H7 (cell line): ENCODE data around the gene PEMT. TPM values are rescaled to one million over a fixed set of nuclear protein-coding genes. Genes with fewer than 3 reads are reported as not detected.

ENCODE experiments used
- DNase-seq: peaks from one replicate; pipeline ENCODE4 v3.0.0; 2012
- H3K27me3 ChIP-seq: 2 replicates; pipeline ENCODE4 v1.6.0; 2011; ENCODE audit warnings: mild to moderate bottlenecking, low read length; ENCODE audit not compliant: control insufficient read depth, insufficient read depth
- H3K36me3 ChIP-seq: replicated peaks from 2 replicates; pipeline ENCODE4 v1.5.1; 2011; ENCODE audit warnings: low read length; ENCODE audit not compliant: control insufficient read depth, insufficient read depth
- H3K4me3 ChIP-seq: 2 replicates; pipeline ENCODE4 v1.5.1; 2011; ENCODE audit warnings: low read depth, mild to moderate bottlenecking, control low read depth, low read length, moderate library complexity; ENCODE audit not compliant: insufficient read depth
- total RNA-seq: library from RNA; depleted of rRNA; stranded (reverse); fragments of >200 nt; shearing (Covaris generic); gene quantifications from 2 replicates; pipeline ENCODE4 v1.2.3, GENCODE V29; 2014

The PEMT gene
- total RNA-seq, 1 experiment from 2014 or later, result 99.1 TPM

DNA sequence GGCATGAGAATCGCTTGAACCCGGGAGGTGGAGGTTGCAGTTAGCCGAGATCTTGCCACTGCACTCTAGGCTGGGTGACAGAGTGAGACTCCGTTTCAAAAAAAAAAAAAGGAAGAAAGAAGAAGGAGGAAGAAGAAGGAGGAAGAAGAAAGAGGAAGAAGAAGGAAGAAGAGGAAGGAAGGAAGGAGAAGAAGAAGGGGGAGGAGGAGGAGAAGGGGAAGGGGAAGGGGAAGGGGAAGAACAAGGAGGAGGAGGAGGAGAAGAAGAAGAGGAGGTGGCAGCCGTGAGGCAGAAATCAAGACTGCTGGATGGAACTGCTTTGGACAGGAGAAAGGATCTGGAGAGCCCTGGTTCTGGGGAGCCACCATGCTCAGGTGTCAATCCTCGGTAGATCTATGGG is 29.7 kb upstream of the PEMT start:
- Histone ChIP-seq H3K4me3 (no peak overlapping the region), H3K27me3 (no peaks in the 10 kb centered on the region), H3K36me3 (no peaks in the 10 kb centered on the region)
- DNase-seq, result no peak

DNA sequence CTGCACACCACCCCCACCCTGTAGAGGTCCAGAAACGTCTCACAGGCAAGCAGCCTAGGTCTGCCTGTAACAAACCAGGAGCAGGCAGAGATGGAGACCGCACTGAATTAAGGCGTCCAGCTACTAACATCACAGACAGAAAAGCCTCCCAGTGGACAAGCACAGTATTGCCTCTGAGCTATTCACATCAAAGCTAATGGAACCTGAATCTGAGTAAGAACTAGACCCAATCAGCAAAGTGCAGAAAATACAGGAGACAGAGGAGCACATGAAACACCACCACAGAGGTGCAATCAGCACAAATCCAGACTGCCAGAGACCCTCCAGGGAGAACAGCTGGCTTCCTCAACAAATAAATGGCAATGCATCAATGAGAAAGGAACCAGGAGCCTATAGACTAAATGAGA is 22.2 kb upstream of the PEMT start:
- Histone ChIP-seq H3K27me3 (no peaks in the 10 kb centered on the region), H3K4me3 (no peak overlapping the region), H3K36me3 (no peaks in the 10 kb centered on the region)
- DNase-seq, result peak; percentile 66

DNA sequence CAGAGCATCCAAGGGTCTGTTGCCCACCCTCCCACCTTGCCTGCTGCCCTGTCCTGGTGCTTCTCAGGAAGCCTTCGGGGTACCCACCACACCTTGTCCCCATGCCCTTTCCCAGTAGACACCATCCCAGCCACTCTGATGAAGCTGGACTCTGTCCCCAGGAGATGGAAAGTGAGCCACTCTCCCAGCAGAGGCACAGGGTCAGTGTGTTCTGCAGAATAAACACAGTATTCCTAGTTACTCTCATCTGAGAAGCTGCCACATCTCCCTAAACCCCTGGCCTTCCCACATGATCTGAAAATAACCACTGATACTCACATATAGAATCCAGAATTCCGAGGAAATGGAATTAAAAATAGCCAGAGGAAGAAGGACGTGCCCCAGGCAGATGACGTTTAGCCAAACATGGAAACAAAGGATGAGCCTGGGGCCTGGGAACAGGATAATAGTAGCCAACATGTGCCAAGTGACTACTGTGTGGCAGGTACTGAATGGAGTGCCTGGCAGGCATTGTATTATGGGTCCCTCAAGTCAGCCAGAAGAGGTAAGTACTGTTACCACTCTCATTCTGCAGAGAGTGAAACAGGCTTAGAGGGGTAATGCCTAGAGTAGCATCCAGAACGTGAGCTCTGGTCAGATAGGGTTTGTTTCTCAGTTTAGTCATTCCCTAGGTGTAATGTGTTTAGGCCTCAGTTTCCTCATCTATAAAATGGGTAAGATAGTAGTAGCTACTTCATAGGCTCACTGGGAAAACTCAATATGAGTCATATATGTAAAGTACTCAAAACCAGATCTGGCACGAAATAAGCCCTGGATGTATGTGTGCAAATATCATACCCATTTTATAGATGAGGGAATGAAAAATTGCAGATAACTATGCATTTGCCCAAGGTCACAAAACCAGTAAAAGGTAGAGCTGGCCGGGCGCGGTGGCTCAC is 20.8 kb upstream of the PEMT start:
- Histone ChIP-seq H3K36me3 (no peaks in the 10 kb centered on the region), H3K27me3 (no peaks in the 10 kb centered on the region), H3K4me3 (no peak overlapping the region)
- DNase-seq, result no peak

DNA sequence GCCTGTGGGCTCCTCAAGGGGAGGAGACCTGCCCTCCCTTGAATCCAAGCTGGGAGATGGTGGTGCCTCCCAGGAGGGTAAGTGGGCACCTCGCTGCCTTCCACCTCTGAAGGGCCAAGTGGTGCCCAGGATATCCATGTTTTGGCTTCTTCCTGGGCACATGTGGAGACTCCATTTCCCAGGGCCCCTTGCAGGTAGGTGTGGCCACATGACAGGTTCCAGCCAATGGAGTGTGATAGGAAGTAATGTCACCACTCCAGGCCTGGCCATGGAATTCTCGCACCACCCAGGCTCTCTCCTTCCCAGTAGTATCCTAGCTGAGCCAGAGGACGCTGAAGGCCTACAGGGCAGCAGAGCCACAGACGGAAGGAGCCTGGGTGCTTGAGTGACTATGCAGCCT is 17.6 kb upstream of the PEMT start:
- H3K4me3 ChIP-seq, result no peak overlapping the region
- DNase-seq, result no peak
- no peaks in the 10 kb centered on the region for H3K36me3 ChIP-seq
- peaks cover 2% of the 10 kb centered on the region; the same call in 1 of the 2 replicates for H3K27me3 ChIP-seq

DNA sequence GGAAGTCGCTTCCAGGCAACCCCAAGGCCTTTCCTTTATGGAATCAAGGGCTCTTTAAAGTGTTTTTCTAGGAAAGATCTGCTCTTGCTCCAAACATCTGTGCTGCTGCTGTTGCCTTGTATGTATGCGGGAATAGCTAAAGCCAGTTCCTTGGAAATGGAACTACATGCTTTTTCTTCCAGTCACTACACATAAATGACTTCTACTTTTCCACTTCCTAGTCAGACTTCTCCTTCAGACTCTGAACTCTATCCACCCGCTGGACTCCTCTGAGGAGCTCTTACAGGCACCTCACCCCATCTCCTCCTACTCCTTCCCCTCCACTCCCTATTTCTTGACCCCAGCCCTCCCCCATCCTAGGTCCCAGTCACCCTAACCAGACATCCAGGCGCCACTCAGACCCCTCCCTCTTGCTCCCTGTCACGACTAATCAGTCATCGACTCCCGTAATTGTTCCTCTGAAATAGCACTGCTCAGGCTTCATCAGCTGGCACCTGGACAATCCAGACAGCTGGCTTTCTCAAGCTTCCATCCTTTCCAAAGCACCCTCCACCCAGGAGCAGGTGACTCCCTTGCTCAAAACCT is 15.0 kb upstream of the PEMT start:
- H3K4me3 ChIP-seq, result no peak overlapping the region
- peaks cover 2% of the 10 kb centered on the region; the same call in 1 of the 2 replicates for H3K27me3 ChIP-seq
- DNase-seq, result no peak
- no peaks in the 10 kb centered on the region for H3K36me3 ChIP-seq

DNA sequence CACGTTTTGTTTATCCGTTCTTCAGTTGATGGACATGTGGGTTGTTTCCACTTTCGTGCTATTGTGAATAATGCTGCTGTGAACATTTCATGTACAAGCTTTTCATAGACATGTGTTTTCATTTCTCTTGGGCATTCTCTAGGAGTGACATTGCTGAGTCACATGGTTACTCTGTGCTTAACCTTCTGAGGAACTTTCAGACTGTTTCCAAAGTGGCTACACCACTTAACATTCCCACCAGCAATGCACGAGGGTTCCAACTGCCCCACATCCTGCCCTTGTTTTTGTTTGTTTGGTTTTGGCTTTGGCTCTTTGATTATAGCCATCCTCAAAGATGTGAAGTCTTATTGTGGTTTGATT is 14.2 kb upstream of the PEMT start:
- H3K4me3 ChIP-seq, result no peak overlapping the region
- peaks cover 2% of the 10 kb centered on the region; the same call in 1 of the 2 replicates for H3K27me3 ChIP-seq
- DNase-seq, result no peak
- no peaks in the 10 kb centered on the region for H3K36me3 ChIP-seq

DNA sequence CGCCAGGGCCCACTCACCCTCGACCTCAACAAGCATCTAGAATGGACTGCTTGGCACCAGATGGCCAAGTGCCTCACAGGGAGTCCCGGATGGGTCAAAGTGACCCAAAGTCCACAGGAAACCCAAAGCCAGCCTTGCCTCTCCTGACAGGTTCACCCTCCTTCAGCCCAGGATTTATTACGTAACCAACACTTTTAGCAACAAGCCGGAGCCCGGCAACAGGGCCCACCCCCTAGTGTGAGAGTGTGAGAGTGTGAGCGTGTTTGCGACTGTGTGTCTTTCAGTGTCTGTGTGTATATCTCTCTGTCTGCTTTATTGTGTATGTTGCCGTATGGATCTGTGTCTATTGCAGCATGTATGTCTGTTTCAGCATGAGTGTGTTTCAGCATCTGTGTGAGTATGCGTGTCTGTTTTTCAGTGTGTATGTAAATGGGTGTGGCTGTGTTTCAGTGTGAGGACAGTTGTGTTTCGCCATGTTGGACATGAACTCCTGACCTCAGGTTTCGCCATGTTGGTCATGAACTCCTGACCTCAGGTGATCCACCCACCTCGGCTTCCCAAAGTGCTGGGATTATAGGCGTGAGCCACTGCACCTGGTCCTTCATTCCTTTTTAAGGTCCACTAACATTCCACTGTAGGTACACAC is 13.7 kb upstream of the PEMT start:
- H3K27me3 ChIP-seq, result peaks cover 2% of the 10 kb centered on the region; the same call in 1 of the 2 replicates
- H3K4me3 ChIP-seq, result no peak overlapping the region
- no peaks in the 10 kb centered on the region for H3K36me3 ChIP-seq
- DNase-seq, result no peak

DNA sequence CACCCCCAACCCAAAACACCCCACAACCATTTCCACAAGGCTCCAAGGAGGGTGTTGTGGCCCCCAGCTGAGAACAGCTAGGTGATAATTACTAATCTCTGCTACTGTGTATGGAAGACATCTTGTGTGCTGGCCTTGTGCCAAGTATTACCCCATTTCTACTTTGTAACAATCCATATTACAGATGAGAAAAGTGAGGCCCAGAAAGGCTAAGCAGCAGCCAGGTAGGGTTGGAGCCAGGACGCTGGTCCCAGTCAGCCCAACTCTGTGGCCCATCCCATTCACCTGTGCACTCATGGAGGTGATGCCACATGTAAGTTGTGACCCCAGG is 12.4 kb upstream of the PEMT start:
- no peak for DNase-seq
- Histone ChIP-seq H3K27me3 (peaks cover 2% of the 10 kb centered on the region; the same call in 1 of the 2 replicates), H3K36me3 (no peaks in the 10 kb centered on the region), H3K4me3 (no peak overlapping the region)

DNA sequence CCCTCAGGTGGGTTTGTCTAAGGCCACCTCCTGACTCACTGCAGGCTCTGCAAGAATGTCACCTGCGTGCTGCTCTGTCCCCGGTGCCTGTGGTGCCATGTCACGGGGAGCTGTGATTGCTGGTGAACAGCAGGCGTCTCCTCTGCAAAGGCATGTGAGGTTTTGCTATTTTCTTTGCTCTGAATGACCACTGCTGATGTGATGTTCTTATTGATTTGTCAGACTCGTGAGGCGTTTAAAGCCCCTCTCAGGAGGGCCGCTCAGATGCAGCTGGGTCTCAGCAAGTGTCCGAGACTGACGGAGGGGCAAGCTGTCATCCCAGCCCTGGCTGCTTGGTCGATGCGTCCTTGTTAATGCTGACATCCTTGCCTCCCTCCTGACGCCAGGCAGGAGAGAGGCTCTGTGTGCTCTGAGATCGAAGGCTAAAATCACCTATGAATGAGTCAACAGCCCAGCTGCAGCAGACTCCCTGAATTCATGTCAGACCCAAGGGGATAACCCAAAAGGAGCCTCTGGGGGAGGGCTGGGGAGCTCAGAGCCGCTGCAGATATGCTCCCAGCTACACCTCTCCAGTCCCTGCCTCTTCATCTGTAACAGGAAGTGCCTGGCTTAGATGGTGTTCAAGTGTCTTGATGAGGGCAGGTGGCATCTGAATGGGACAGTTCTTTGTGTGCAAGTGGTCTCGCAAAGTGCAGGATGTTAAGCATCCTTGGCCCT is 11.8 kb upstream of the PEMT start:
- Histone ChIP-seq H3K27me3 (peaks cover 2% of the 10 kb centered on the region; the same call in 1 of the 2 replicates), H3K4me3 (no peak overlapping the region), H3K36me3 (no peaks in the 10 kb centered on the region)
- no peak for DNase-seq

DNA sequence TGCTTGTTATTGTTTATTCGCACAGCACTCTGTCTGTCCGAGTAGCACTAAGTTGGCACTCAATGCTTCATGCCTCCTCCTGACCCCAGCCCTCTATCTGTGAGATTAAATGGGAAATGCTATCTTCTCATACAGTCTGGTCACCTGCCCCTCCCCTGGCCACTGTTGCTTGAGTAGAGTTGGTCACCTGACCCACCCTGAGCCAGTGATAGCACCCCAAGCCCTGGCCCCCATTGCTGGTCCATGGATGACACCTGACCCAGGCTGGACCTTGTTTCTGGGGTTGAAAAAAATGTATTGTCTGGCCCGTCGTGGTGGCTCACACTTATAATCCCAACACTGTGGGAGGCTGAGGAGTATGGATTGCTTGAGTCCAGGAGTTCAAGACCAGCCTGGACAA is 8.5 kb upstream of the PEMT start:
- Histone ChIP-seq H3K27me3 (peaks cover 1% of the 10 kb centered on the region; the same call in 1 of the 2 replicates), H3K36me3 (no peaks in the 10 kb centered on the region), H3K4me3 (no peak overlapping the region)
- no peak for DNase-seq

DNA sequence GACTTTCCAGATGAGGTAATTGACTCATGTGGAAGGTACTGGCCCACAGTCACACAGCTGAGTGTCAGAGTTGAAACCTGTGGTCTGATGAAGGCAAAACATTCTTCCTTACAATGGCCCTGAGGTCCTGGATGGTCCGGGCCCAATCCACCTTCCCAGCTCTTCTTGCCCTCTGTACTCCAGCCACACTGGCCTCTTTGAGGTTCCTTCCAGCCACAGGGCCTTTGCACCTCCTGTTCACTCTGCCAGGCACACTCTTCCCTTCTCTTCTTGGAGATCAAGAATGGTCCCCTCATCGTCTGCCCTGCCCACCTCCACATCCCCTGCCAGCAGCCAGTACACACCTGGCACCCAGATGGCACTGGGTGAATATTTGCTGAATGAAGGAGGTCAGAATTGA is 6.5 kb upstream of the PEMT start:
- H3K4me3 ChIP-seq, result no peak overlapping the region
- no peaks in the 10 kb centered on the region for H3K27me3 ChIP-seq
- no peaks in the 10 kb centered on the region for H3K36me3 ChIP-seq
- no peak for DNase-seq

DNA sequence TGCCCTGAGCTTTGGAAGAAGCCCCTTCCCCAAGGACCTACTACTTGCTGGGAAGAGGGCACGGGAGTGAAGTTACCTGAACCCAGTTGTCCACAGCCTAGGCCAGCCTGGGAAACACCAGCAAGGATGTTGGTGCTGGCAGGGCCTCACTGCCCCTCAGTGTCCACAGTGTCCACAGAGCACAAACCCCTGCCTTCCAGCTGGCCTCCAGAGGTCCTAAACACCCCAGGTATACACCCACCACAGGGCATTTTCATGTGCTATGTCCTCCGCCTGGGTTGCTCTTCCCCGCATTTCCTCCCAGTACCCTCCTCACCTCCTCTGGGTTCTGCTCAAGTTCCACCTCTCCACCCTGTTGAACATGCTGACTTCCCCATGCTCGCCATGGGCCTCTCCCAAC is 4.2 kb upstream of the PEMT start:
- H3K27me3 ChIP-seq, result no peaks in the 10 kb centered on the region
- no peak for DNase-seq
- H3K36me3 ChIP-seq, result no peaks in the 10 kb centered on the region
- no peak overlapping the region for H3K4me3 ChIP-seq

DNA sequence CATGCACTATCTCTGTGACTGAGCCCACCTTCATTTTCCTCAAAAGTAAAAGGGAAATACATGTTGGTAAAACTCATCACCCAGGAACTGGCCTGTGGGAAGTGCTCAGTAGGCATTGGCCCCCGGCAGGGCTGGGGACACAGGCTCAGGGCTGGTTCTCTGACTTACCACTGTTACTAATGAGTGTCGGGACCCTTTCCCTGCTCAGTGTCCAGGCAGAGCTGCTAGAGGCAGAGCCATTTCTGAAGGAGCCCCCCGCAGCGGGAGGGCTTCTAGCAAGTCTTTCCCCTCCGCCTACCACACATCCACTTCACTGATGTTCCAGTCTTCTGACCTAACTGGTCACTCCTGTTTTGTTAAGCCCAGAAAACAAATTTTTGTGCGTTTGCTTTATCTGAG is 1.7 kb upstream of the PEMT start:
- Histone ChIP-seq H3K27me3 (no peaks in the 10 kb centered on the region), H3K36me3 (no peaks in the 10 kb centered on the region), H3K4me3 (no peak overlapping the region)
- no peak for DNase-seq

DNA sequence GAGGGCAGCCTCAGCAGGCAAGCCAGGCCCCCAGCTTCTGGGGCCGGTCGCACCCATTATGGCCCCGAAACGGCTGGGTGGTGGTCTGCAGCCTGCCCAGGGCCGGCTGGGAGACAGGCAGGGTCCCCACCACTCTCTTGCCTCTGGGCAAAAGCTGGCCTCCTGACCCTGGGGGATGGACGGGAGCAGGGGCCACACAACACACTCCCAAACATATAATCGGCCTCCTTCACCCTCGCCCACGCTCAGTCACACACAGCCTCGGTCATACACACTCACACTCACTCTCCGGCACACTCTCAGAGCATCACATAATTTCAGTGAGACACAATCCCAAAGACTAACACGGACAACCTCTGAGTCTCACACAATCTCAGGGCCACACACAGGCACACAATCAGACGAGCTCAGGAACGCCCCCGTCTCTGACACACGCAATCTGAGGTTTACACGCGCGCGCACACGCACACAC is 589 bp downstream of the PEMT start:
- DNase-seq, result peak; percentile 73
- Histone ChIP-seq H3K36me3 (no peaks in the 10 kb centered on the region), H3K27me3 (no peaks in the 10 kb centered on the region), H3K4me3 (peak overlapping the region; percentile 49)
